ENCODE data around the gene LHPP. TPM values are rescaled to one million over a fixed set of nuclear protein-coding genes. Genes with fewer than 3 reads are reported as not detected.
A peak's percentile ranks its signal among the peaks of the same experiment; 100 is the strongest.

The LHPP gene
- total and polyA plus RNA-seq, 3 donors from 2014 or later = 34.2 to 46.0 (median 45.0) TPM

GRCh38 chr10:124523901-124524300 is 62.3 kb downstream of the LHPP start:
- Histone ChIP-seq H3K4me3 (no peak overlapping the region), H3K4me1 (peaks cover 31% of the 10 kb centered on the region)

GRCh38 chr10:124524991-124525653 is 63.5 kb downstream of the LHPP start:
- no peaks in the 10 kb centered on the region for H3K36me3 ChIP-seq (ENCODE audit: low read depth, missing control alignments)
- DNase-seq = peak; percentile 77
- WGBS, 2 donors = 69% methylated on average over 10 to 23 of the region's 23 CpGs
- peaks cover 31% of the 10 kb centered on the region for H3K4me1 ChIP-seq
- H3K9me3 ChIP-seq = no peaks in the 10 kb centered on the region
- intact Hi-C loops (cut with DNase I; ENCODE audit: low total_unique reads) = no loop called here
- TF ChIP-seq POLR2A (IDR thresholded peaks at IDR 0.05) (no peak), CTCF (IDR thresholded peaks at IDR 0.05) (no peak)
- no peaks in the 10 kb centered on the region for H3K27me3 ChIP-seq
- H3K4me3 ChIP-seq = no peak overlapping the region
- H3K27ac ChIP-seq = peak overlapping the region in 1 of 2 donors; percentile 58

More at GRCh38 chr10:124523901-124524300, 62.3 kb downstream of the LHPP start:
- Histone ChIP-seq H3K27me3 (no peaks in the 10 kb centered on the region), H3K9me3 (no peaks in the 10 kb centered on the region), H3K36me3 (ENCODE audit: low read depth, missing control alignments) (no peaks in the 10 kb centered on the region), H3K27ac (peak overlapping the region; percentile 34 to 59)
- intact Hi-C loops (cut with DNase I; ENCODE audit: low total_unique reads) = no loop called here
- 74 to 78% methylated on average over 5 of the region's 5 CpGs for WGBS, 2 donors
- DNase-seq = no peak
- TF ChIP-seq POLR2A (IDR thresholded peaks at IDR 0.05) = no peak
- TF ChIP-seq CTCF (IDR thresholded peaks at IDR 0.05) = no peak

GRCh38 chr10:124525751-124526600 is 64.4 kb downstream of the LHPP start:
- Histone ChIP-seq H3K4me3 (no peak overlapping the region), H3K4me1 (peaks cover 40% of the 10 kb centered on the region), H3K27me3 (no peaks in the 10 kb centered on the region), H3K36me3 (ENCODE audit: low read depth, missing control alignments) (no peaks in the 10 kb centered on the region), H3K27ac (no peak overlapping the region), H3K9me3 (no peaks in the 10 kb centered on the region)
- no peak for DNase-seq
- WGBS, 2 donors = 94% methylated on average over 18 to 20 of the region's 20 CpGs
- TF ChIP-seq POLR2A (IDR thresholded peaks at IDR 0.05) (no peak), CTCF (IDR thresholded peaks at IDR 0.05) (no peak)
- intact Hi-C loops (cut with DNase I; ENCODE audit: low total_unique reads) = no loop called here

- H3K9me3 ChIP-seq = no peaks in the 10 kb centered on the region
- 75 to 94% methylated on average over 8 to 17 of the region's 17 CpGs for WGBS, 2 donors
- H3K27ac ChIP-seq = no peak overlapping the region
- H3K4me1 ChIP-seq = peaks cover 37% of the 10 kb centered on the region
- H3K36me3 ChIP-seq (ENCODE audit: low read depth, missing control alignments) = no peaks in the 10 kb centered on the region
- no peak overlapping the region for H3K4me3 ChIP-seq
- no peaks in the 10 kb centered on the region for H3K27me3 ChIP-seq
- intact Hi-C loops (cut with DNase I; ENCODE audit: low total_unique reads) = no loop called here
- no peak for DNase-seq
- no peak for TF ChIP-seq CTCF (IDR thresholded peaks at IDR 0.05)
- TF ChIP-seq POLR2A (IDR thresholded peaks at IDR 0.05) = no peak
Measured at GRCh38 chr10:124526621-124527267, 65.1 kb downstream of the LHPP start.
